ENCODE data around the gene PRUNE2.

The PRUNE2 gene

DNA sequence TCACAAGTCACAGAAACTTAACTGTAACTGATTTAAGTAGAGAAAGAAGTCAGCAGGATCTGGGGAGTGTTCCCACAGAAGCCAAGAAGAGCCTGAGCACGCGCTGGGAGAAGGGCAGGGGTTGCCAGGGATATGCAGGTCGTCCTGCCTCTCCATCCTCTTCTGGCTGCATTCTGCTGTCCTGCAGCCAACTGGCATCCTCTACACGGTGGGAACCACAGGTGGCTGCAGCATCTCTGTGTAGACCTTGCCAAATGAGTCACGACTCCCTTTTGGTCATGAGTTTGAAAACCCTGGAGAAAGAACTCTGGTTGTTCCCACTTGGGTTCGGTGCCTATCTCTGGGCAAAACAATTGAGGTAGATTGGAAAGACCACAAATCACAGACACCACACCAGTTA, 180.0 kb downstream of the PRUNE2 start:
- no peak for ATAC-seq

DNA sequence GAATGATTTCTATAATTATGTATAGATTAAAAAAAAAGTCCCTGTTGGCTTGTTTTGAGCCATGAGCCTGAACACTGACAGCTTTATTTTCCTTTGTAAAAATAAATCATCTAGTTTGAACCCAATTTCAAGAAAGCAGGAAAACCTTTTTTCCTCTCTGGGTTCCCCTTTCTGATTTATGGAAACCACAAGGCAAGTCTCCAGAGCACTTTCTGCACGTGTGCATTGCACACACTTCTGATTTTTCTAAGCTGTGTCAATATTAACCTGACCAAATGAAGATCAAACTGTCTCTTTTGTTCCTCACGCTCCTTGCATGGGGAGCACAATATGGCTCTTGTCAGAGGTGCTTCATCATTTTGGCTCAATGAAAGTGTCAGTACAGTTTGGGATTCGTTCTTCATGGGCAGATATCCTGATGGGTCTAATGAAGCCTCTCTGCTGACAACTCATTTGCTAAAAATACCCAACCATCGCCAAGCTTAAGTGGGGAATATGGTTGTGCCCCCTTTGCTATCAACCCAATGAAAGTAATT, 180.8 kb downstream of the PRUNE2 start:
- ATAC-seq: no peak

DNA sequence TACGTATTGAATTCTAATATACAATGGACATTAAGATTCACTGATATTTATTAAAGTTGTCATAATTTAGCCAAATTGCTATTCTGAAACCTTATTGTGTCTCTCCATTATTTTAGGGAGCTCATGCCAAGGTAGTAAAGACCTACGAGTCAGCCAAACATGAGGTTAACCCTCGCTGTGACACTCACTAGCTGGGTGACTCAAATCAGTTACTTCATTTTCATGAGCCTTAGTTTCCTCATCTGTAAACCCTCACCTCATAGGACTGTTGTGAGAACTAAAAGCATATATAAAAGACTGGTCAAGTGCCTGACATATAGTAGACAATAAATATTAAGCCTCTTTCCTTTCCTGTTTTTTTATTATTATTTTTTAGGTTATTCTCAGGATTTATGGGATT, 185.7 kb downstream of the PRUNE2 start:
- ATAC-seq: no peak

DNA sequence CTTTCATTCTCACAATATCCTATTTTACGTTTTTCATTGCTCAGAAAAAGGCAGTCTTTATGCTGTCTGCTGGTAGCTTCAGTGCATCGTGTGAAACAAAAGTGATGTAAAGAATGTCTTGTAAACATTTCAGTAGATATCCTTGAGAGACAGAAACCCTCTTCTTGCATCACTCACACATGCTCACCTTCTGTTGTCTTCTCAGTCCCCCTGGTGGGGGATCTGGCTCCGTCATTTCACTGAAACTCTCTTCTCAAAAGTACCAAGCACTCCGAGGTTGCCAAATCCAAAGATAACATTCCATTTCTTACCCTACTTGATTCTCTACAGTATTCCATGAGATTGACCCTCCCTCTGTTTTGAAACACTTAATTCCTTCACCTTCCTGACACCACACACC, 187.7 kb downstream of the PRUNE2 start:
- ATAC-seq: no peak

DNA sequence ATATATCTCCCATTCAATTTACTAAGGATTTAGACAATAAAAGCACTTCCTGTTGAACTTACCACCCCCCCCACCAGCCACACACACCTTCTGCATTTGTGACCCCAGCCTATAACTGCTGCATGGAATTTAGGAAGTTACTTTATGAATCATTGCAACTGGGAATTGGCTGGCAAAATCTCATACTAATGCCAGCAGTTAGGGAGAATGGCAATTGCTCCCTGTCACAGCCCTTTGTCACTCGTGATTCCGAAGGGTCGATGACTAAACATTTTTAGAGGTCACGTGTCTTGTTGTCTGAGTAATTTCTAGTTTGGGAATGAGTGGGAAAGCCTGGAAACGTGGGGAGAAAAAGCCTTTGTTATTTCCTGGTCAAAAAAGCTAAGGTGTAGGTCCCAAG, 188.3 kb downstream of the PRUNE2 start:
- ATAC-seq: no peak

DNA sequence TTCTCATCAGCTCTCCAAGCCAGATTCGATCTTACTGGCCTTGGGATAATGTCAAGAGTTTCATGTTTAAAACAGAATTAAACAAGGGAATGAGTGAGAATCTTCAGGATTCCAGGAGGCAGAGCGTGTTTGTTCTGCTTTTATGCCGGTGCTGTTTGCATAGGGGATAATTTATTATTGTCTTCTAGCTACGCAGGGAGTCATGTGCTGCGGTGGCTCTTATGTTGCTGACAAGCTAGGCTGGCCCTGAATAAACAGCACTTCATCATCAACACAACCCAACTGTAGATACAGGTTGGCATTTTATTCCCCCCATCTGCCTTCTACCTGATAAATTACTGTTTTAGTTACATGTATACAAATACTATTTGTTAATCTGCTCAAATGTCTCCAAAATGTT, 188.7 kb downstream of the PRUNE2 start:
- no peak for ATAC-seq

DNA sequence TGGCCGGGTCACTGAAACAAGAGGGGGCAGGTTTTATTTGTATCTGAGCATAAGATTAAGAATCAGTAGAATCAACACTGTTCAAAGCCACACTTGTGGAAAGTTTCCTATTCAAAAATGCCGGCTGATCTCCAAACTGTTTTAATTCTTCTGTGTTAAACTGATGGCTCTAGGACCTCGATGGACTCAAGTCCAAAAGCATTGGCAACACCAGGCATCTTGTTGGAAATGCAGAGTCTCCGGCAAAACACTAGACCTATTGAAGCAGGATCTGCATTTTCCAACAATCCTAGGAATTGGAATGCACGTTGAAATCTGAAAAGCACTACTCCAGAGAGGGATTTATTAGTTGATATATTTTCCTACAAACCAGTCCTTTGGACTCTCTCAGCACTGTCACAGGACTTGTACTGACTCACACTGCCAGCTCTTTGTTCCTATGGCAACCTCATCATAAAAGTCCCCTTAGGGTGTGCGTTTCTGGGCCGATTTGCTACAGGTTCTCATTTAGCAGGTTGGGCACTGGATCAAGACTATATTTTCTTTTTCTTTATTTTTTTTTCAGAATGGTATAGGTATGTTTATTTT, 189.7 kb downstream of the PRUNE2 start:
- no peak for ATAC-seq

DNA sequence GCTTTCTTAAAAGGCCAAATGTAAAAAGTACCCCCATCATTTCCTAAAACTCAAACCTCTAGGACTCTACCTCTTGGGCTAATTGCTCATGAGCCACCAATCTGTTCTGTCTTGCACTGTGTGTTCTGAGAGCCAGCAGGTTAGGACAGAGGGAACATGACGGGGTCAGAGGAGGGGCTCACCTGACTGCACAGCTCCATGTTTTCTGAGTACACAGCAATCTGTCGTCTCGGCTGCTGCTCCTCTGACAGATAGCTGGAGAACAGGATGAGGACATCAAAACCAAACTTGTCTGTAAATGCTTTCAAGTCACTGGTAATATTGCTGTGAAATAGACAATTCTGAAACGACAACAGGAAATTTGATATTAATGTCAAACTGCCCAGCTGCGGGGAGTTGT, 192.5 kb downstream of the PRUNE2 start:
- no peak for ATAC-seq

DNA sequence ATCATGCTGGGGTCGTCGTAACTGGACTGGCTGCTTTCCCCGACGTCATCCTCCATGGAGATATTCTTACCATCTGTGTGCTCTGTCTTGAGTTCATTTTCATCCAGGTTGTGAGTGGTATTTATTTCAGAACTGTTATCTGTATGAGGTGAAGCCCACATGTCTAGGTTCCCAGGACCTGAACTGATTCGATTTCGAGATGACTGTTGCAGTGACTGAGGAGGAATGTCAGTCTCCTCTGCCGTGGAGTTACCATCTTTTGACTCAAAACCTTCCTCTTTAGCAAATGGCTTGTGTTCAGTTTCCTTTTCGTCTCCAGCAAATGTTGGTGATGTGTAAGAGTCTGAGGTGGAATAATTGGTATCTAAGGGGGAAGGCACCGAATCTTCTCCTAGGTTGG, 196.9 kb downstream of the PRUNE2 start:
- ATAC-seq: no peak

DNA sequence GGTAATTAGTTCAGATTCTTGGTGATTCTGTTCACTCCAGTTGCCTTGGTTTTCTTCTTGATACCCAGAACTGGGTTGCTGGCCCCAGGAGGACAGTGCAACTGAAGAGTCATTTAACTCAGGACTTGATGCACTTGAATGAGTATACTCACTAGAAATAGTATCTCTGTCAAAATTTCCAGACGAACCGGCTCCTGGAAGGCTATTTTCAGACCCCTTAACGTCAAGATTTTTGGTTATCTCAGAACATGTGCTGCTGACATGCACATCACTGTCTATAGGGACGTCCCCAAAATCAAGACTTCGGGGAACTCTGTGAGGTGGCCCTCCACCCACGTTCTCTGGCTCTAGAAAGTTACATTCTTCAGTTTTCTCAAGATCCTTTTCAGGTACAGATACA, 198.4 kb downstream of the PRUNE2 start:
- ATAC-seq: peak; percentile 55 to 57

DNA sequence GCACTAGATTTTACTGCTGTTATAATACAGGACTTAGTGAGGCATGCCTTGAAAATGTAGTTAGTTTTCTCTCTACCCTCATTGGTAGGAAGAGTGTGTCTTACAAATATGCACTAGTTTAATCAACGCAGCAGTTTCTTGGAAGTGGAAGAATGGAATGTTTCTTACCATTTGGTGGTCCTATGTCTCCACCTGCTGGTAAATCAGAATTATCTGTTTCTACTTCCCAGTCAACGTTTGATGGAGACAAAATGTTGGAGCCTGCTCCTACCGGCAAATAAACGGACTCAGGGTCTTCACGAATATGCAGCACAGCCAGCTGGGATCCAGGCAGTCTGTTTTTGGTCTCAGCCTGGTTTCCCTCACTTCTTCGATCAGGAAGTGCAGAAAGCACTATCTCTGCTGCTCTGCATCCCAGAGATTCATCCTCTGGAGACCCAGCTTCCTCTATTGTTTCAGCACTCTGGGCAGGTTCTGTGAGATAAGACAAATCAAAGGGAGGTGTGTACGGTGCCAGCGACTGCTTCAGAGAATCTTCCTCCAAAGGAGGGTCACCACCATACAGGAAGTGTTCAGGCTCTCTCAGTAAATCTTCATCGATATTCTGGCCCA, 201.2 kb downstream of the PRUNE2 start:
- ATAC-seq: no peak

DNA sequence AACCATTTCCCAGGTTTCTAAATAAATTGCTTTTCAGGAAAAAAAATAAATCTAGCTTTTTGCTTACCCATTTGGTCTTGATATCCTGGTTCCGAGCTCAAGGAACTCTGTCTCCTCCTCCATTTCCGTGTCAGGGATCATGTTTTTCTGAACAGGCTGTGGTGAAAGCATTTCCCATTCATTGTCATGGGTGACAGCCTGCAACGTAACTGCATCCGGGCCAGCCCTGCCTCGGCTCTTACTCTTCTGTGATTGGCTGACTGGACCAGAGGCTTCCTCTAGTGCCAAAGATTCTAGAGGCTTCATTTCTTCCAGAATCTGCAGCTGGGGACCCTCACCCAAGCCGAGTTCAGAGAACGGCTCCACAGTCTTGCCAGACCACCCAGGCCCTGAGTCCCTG, 202.6 kb downstream of the PRUNE2 start:
- no peak for ATAC-seq

DNA sequence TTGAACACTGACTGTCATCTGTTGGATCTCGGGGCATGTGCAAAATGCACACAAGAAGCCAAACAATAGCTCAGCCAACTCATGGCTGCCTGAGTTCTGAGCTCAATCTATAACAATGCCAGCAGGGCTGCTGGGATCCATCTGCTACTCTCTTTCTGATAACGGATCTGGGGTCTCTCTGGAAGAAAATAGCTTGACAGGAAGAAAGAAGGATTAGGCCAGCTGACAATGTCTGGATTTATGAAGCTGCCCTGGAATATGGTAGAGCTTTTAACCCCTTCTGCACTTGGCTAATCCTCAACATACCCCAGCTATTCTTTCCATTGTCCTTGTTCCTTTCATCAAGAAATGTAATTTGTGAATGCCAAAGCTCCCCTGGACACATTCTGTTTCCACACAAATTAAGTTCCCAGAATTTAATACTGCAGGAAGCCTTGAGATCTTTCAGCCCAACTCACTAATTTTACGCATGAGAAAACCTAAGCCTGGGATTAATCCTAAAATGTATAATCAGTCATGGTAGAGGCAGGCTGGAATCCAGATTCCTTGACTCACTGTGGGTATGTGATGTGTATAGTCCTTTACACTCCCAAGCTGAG, 204.4 kb downstream of the PRUNE2 start:
- no peak for ATAC-seq

DNA sequence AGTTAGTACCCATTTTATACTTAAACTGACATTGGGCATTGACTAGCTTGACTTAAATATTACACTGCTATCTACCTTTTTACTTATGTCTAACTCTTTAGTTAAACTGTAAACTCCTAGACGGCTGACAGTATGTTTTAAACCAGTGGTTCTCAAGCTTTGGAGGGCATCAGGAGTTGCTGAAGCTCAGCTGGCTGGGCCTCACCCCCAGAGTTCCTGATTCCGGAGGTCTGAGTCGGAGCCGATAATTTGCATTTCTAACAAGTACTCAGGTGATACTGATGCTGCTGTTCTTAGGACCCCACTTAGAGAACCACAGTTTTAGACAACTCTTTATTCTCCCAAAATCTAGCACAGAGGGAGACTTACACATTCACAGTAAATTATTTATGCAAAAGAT, 205.0 kb downstream of the PRUNE2 start:
- no peak for ATAC-seq

DNA sequence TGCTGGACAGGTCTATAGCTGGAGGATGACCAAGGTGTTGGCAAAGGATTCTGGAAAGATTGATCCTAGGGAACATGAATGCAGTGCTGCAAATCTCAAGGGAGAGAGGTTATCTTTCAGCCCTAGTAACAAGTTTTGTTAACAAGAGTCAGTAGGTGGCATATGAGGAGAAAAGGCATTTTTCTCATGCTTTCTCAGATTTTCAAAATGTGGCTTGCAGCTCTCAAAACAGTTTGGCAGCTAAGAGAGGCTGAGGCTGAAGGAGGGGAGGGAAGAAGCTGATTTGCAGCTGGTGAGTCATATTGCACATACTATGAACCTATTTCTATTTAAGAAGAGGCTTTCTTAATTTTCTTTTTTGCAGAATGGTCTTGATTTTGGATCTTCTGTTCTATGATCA, 205.9 kb downstream of the PRUNE2 start:
- ATAC-seq: no peak

DNA sequence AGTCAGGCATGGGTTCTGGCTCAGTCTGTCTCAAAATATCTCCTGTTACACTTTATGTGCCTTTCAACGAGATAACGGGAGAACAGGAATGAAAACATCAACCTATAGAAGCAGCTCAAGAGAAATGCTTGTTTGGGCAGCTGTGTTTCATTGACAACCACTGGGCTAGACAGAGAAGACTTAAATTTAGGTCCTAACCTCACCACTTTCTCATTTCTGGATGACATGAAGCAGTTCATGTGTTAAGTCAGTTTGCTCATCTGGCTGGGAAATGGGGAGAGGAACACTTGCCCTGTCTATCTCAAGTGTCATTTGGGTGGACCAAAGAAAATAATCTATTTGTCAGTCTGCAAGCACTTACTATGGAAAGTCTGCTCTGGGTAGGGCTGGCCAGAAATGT, 208.4 kb downstream of the PRUNE2 start:
- ATAC-seq: no peak

DNA sequence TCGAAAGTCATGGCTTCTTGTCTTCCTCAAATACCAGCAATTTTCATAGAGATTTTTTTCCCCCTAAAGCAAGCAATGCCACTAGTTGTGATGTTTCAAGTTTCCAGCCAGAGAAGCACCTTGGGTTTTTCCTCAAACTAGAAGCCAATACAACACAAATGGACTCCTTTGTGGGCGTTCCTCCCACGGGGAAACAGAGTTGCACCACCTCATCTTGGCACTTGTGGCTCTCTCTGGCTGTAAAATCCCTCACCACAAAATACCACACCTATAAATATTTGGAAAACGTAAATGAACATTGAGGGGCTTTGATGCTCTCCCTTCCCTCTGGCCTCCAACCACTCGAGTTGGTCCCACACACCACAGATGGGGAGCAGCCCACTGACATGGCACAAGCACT, 208.8 kb downstream of the PRUNE2 start:
- ATAC-seq: no peak

DNA sequence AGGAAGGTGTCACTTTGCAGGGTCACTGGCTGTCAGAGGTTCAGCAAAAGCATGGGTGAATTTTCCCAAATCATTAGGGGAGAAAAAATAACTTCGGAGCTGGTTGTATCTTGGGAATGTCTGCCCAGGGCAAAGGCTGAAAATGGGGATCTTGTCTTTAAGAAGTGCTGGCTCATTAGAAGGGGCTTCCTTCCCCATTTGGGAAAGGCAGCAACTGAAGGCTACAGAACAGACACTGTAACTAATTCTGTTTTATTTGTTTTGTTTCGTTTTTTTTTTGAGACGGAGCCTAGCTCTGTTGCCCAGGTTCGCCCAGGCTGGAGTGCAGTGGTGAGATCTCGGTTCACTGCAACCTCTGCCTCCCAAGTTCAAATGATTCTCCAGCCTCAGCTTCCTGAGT, 212.0 kb downstream of the PRUNE2 start:
- no peak for ATAC-seq

DNA sequence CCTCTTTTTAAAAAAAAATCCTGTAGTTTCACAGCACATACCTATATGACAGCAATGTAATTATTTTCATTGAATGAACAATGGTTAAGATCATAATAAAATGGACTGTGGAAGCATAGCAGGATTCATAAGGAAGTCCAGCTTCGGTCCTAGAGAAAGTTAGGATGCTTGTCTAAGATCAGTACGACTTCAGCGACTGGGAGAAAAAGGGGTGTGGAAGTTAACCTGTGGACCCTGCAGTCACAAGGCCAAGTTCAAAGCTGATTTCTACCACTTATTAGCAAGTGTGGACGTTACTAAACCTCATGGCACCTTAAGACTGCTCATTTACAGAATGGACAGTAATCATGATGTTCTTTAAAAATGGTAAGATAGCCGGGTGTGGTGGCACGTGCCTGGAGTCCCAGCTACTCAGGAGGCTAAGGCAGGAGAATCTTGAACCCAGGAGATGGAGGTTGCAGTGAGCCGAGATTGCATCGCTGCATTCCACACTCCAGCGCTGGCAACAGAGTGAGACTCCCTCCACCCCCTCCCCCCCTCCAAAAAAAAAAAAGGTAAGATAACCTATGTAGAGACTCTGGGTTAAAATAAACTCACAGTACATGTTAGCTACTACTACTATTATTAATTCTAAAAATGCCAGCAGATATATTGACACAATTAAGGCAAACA, 213.3 kb downstream of the PRUNE2 start:
- no peak for ATAC-seq

DNA sequence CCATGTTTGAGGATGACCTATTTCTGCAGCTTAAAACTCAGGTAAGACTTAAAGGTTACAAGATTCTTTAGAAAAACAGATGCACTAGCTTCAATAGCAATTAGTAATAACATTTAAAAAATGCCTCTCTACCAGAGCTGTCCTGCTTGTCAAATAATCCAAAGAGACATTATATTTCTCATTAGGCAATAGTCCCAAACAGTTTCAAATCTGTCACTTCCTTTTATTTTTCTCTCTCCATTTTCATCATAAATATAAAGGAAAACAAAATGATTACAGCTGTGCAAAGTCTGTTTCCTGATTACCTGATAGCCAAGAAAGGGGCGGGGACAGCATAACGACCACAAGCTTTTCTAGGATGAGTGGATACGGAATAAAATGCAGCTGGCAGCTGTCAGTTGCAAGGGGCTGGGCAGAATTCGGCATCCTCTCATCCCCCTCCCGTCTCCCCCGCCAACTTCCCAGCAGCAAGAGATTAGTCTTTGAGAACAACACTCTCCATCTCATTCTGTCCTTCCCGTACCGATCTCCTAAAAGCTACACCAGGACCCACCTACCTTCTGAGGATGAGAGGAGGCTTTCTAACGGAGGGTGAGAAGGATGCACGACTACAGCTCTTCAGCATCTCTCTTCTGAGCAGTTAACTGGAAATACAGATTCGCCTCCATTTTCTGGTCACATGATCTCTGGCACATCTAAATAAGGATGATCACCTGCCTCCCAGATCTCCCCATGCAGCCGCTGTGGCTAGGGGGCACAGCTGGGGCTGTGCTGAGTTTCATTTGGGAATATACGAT, 214.2 kb downstream of the PRUNE2 start:
- no peak for ATAC-seq

DNA sequence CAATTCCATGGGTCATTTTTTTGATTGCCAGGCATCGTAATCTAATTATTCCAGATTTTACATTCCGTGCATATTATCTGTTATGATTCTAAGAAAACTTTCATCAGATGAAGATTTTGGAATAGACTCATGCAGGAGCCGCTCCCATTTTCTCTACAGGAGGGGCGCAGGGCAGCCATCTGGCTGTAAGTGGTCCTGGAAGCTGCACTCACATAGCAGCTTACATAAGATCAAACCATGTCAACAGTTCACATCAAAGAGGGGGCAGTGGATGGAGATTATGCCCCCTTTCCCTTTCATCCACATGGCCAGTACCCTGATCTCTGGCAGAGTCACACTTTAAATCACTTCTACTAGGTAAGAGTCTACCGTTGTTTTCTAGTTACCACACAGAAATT, 214.9 kb downstream of the PRUNE2 start:
- no peak for ATAC-seq

DNA sequence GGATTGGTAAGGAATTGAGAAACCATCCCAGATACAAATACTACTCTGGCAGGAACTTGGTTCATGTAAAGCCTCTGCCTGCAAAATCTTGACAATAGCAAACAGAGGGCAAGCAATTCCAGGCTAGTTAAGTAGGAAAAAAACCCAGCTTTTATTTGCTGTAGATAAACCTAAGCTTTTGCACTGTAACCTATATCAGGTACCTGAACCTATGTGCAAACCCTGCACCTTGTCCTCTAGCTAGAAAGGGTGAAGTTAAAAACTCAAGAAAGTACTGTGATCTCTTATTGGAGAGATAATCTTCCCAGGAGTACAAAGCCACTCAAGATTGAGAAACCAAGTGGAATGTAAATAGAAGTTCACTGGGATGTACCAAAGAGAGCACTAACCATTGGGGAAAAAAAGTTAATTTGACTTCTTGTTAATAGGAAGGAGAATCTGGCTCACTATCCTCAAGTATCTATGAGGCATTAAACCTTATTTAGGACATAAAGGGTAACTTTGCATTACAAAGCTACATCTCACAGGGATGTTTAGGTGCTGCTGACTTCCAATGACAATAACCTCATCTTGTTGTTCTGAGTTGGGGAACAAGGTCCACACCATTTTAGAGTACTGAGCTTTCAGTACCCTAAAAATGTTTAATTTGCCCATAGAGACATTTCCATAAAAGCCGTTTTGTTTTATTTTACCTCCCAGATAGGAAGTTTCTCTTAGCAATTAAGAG, 215.5 kb downstream of the PRUNE2 start:
- no peak for ATAC-seq

Data from activated CD4-positive, CD25-positive, alpha-beta regulatory T cell treated with anti-CD3 and anti-CD28 coated beads, Interleukin-2, amount 50 U/mL, for 24 hours (primary cell).